Mononuclear cell (primary cell): ENCODE data around the gene TBX19. TPM values are rescaled to one million over a fixed set of nuclear protein-coding genes. Genes with fewer than 3 reads are reported as not detected.

Experiments used
- H3K27me3 ChIP-seq: 2 replicates; pipeline ENCODE4 v1.6.0; 2011; ENCODE audit warnings: low read length, control low read depth; ENCODE audit not compliant: insufficient read depth
- H3K4me1 ChIP-seq: 2 replicates; pipeline ENCODE4 v1.5.1; 2011; ENCODE audit warnings: mild to moderate bottlenecking, low read length, control low read depth; ENCODE audit not compliant: insufficient read depth
- H3K4me3 ChIP-seq: 2 replicates; pipeline ENCODE4 v1.5.1; 2011; ENCODE audit warnings: mild to moderate bottlenecking, low read length, moderate library complexity
- H3K9me3 ChIP-seq: 2 replicates; pipeline ENCODE4 v1.5.1; 2011; ENCODE audit warnings: low read depth, mild to moderate bottlenecking, control low read depth, low read length
- total RNA-seq: library from RNA; depleted of rRNA; stranded (reverse); fragments of >200 nt; gene quantifications from one replicate; pipeline ENCODE4 v1.2.3, GENCODE V29; 2012

The TBX19 gene
- total RNA-seq: 1.5 TPM

GRCh38 chr1:168280296-168280927, at the start of gene TBX19:
Gene TBX19, plus strand, starts transcription at chr1:168280877. Its CDS starts 214 bp downstream, at chr1:168281091.
- Histone ChIP-seq H3K9me3 (peaks cover 4% of the 10 kb centered on the region), H3K4me3 (no peak within 1 kb of the TSS), H3K27me3 (no peaks in the 10 kb centered on the region), H3K4me1 (no peaks in the 10 kb centered on the region)

- Histone ChIP-seq H3K27me3 (no peaks in the 10 kb centered on the region), H3K9me3 (no peaks in the 10 kb centered on the region), H3K4me3 (no peak overlapping the region), H3K4me1 (peaks cover 8% of the 10 kb centered on the region)
Measured at GRCh38 chr1:168234846-168235547, 45.7 kb upstream of the TBX19 start.

GRCh38 chr1:168235548-168235885, 45.2 kb upstream of the TBX19 start:
- no peaks in the 10 kb centered on the region for H3K27me3 ChIP-seq
- H3K4me1 ChIP-seq: peaks cover 8% of the 10 kb centered on the region
- no peaks in the 10 kb centered on the region for H3K9me3 ChIP-seq
- no peak overlapping the region for H3K4me3 ChIP-seq

GRCh38 chr1:168235937-168236336, 44.7 kb upstream of the TBX19 start:
- Histone ChIP-seq H3K9me3 (no peaks in the 10 kb centered on the region), H3K27me3 (no peaks in the 10 kb centered on the region), H3K4me3 (no peak overlapping the region)

GRCh38 chr1:168236836-168237611, 43.7 kb upstream of the TBX19 start:
- Histone ChIP-seq H3K4me3 (no peak overlapping the region), H3K9me3 (no peaks in the 10 kb centered on the region), H3K27me3 (no peaks in the 10 kb centered on the region)

More at GRCh38 chr1:168235937-168236336, 44.7 kb upstream of the TBX19 start:
- peaks cover 5% of the 10 kb centered on the region for H3K4me1 ChIP-seq

GRCh38 chr1:168243198-168243597, 37.5 kb upstream of the TBX19 start:
- H3K4me3 ChIP-seq: no peak overlapping the region
- H3K4me1 ChIP-seq: peaks cover 8% of the 10 kb centered on the region
- H3K9me3 ChIP-seq: no peaks in the 10 kb centered on the region
- H3K27me3 ChIP-seq: no peaks in the 10 kb centered on the region

More at GRCh38 chr1:168236836-168237611, 43.7 kb upstream of the TBX19 start:
- H3K4me1 ChIP-seq: peaks cover 3% of the 10 kb centered on the region

- H3K9me3 ChIP-seq: no peaks in the 10 kb centered on the region
- H3K4me3 ChIP-seq: no peak overlapping the region
- peaks cover 8% of the 10 kb centered on the region for H3K4me1 ChIP-seq
- no peaks in the 10 kb centered on the region for H3K27me3 ChIP-seq
Measured at GRCh38 chr1:168243636-168244212, 37.0 kb upstream of the TBX19 start.

- no peaks in the 10 kb centered on the region for H3K9me3 ChIP-seq
Measured at GRCh38 chr1:168245042-168245441, 35.6 kb upstream of the TBX19 start.

GRCh38 chr1:168246506-168246905, 34.2 kb upstream of the TBX19 start:
- peaks cover 8% of the 10 kb centered on the region for H3K4me1 ChIP-seq
- no peaks in the 10 kb centered on the region for H3K9me3 ChIP-seq
- H3K4me3 ChIP-seq: no peak overlapping the region
- H3K27me3 ChIP-seq: no peaks in the 10 kb centered on the region

More at GRCh38 chr1:168245042-168245441, 35.6 kb upstream of the TBX19 start:
- H3K4me3 ChIP-seq: no peak overlapping the region
- no peaks in the 10 kb centered on the region for H3K27me3 ChIP-seq
- peaks cover 8% of the 10 kb centered on the region for H3K4me1 ChIP-seq

GRCh38 chr1:168252204-168252733, 28.4 kb upstream of the TBX19 start:
- H3K4me3 ChIP-seq: no peak overlapping the region

GRCh38 chr1:168256164-168256563, 24.5 kb upstream of the TBX19 start:
- H3K27me3 ChIP-seq: no peaks in the 10 kb centered on the region
- peaks cover 20% of the 10 kb centered on the region for H3K9me3 ChIP-seq
- H3K4me3 ChIP-seq: no peak overlapping the region
- no peaks in the 10 kb centered on the region for H3K4me1 ChIP-seq

More at GRCh38 chr1:168252204-168252733, 28.4 kb upstream of the TBX19 start:
- no peaks in the 10 kb centered on the region for H3K27me3 ChIP-seq
- H3K4me1 ChIP-seq: no peaks in the 10 kb centered on the region
- peaks cover 20% of the 10 kb centered on the region for H3K9me3 ChIP-seq

- H3K4me3 ChIP-seq: no peak overlapping the region
- H3K4me1 ChIP-seq: no peaks in the 10 kb centered on the region
- no peaks in the 10 kb centered on the region for H3K27me3 ChIP-seq
- H3K9me3 ChIP-seq: peaks cover 20% of the 10 kb centered on the region
Measured at GRCh38 chr1:168257397-168257796, 23.3 kb upstream of the TBX19 start.

- peaks cover 20% of the 10 kb centered on the region for H3K9me3 ChIP-seq
- H3K4me1 ChIP-seq: no peaks in the 10 kb centered on the region
- H3K4me3 ChIP-seq: no peak overlapping the region
- H3K27me3 ChIP-seq: no peaks in the 10 kb centered on the region
Measured at GRCh38 chr1:168259567-168259966, 21.1 kb upstream of the TBX19 start.

GRCh38 chr1:168260393-168260792, 20.3 kb upstream of the TBX19 start:
- H3K9me3 ChIP-seq: peaks cover 14% of the 10 kb centered on the region
- H3K27me3 ChIP-seq: no peaks in the 10 kb centered on the region
- no peaks in the 10 kb centered on the region for H3K4me1 ChIP-seq
- H3K4me3 ChIP-seq: no peak overlapping the region

- no peak overlapping the region for H3K4me3 ChIP-seq
- no peaks in the 10 kb centered on the region for H3K4me1 ChIP-seq
- H3K9me3 ChIP-seq: peaks cover 4% of the 10 kb centered on the region
- H3K27me3 ChIP-seq: no peaks in the 10 kb centered on the region
Measured at GRCh38 chr1:168261390-168261789, 19.3 kb upstream of the TBX19 start.
